ENCODE data around the gene PSEN1. TPM values are rescaled to one million over a fixed set of nuclear protein-coding genes. Genes with fewer than 3 reads are reported as not detected.
"Not testable (repeated sequence)": the region's sequence is repeated elsewhere in the genome, so short reads cannot be mapped to it uniquely, and the experiment has no call there.

Gene PSEN1
- total RNA-seq, 1 donor from 2014 or later, result 51.5 TPM

GRCh38 chr14:73162251-73162650 lies 25.9 kb downstream of the PSEN1 start:
- no peak for DNase-seq (ENCODE audit: extremely low read depth, low read depth, low spot score)

GRCh38 chr14:73166399-73166798 lies 30.1 kb downstream of the PSEN1 start:
- DNase-seq (ENCODE audit: extremely low read depth, low read depth, low spot score), result no peak

DNA sequence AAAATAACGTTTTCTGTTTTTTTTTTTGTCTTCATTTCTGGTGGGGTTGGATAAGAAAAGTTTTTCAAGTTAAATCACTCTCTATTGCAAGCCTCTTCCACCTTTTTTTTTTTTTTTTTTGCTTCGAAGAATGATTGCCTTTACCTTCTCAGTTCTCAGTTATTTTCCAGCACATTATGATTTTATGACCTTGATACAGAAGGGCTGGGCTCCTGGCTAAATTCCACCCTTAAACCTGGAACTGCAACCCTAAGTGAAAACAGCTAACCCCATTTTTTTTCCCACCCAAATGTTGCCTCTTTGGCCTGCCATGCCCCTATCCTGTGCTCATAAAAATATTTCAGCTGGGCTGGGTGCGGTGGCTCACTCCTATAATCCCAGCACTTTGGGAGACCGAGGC lies 31.4 kb downstream of the PSEN1 start:
- DNase-seq (ENCODE audit: extremely low read depth, low read depth, low spot score), result no peak

- DNase-seq (ENCODE audit: extremely low read depth, low read depth, low spot score), result no peak
These were observed 32.0 kb downstream of the PSEN1 start for GRCh38 chr14:73168274-73168673.

DNA sequence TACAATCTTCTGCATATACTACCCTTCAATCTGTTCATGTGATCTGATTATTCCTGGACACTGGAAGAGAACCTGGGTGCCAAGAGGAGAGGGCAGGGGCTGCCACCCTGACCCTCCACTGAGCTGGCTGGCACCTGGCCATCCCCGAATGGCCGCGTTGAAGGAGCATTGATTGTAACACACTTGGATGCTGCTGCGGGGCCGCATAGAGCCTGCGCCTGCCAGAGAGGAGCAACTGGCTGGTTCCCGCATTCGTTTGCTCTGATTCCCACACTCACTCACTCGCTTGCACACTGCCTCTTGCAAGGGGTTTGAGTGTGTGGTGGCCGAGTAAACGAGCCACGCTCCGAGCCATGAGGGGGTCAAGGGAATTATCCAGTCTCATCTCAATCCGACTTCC lies 32.4 kb downstream of the PSEN1 start:
- no peak for DNase-seq (ENCODE audit: extremely low read depth, low read depth, low spot score)

GRCh38 chr14:73169855-73170254 lies 33.5 kb downstream of the PSEN1 start:
- not testable (repeated sequence) for DNase-seq (ENCODE audit: extremely low read depth, low read depth, low spot score)

- DNase-seq (ENCODE audit: extremely low read depth, low read depth, low spot score), result no peak
These were observed 34.4 kb downstream of the PSEN1 start for GRCh38 chr14:73170686-73171085.

DNA sequence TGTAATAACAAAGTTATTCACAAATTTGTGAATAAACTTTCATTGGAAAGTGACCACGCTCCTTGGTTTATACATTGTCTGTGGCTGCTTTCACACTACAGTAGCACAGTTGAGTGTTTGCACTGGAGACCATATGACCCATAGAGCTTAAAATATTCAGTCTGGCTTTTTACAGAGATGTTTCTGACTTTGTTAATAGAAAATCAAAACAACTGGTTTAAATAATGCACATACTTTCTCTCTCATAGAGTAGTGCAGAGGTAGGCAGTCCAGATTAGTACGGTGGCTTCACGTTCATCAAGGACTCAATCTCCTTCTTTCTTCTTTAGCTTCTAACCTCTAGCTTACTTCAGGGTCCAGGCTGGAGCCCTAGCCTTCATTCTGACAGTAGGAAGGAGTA lies 36.2 kb downstream of the PSEN1 start:
- DNase-seq (ENCODE audit: extremely low read depth, low read depth, low spot score), result no peak

GRCh38 chr14:73173092-73173735 lies 36.9 kb downstream of the PSEN1 start:
- peak; percentile 37 for DNase-seq (ENCODE audit: extremely low read depth, low read depth, low spot score)

DNA sequence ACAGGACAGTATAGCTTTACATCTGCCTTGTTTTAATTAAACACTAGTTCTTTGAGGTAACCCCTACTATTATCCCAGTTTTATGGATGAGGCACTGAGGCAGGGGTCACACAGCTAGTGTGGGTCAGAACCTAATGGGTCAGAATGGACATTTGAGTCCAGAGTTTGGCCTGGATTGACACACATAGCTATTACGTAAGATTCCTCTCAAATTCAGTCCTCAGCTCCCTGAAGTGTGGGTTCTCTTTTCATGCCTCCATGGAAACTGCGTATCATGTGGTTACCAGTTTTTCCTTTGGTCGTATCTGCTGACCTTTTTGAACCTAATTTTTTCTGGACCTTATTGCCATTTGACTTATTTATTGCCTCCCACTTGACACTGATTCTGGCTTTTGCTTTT lies 40.4 kb downstream of the PSEN1 start:
- no peak for DNase-seq (ENCODE audit: extremely low read depth, low read depth, low spot score)

DNA sequence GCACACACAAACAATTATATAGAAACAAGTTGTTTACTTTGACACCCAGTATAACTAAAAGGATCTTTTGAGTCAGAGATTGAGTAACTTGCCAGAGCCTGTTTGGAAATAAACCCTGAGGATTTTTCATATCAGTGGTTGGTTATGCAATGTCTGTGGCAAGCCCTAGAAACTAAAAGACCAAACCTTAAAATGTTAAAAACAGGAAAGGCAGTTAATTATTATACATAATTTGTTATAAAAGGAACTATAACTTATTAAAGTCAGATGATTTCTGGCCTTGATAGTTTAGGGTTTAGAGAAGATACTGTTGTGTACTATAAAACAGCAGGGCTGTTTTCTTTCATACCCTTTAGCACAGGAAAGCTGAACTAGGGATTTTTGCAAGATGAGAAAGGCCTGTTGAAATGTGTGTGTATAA lies 44.1 kb downstream of the PSEN1 start:
- no peak for DNase-seq (ENCODE audit: extremely low read depth, low read depth, low spot score)

- not testable (repeated sequence) for DNase-seq (ENCODE audit: extremely low read depth, low read depth, low spot score)
These were observed 44.7 kb downstream of the PSEN1 start for GRCh38 chr14:73180969-73181368.

- DNase-seq (ENCODE audit: extremely low read depth, low read depth, low spot score), result no peak
These were observed 52.2 kb downstream of the PSEN1 start for GRCh38 chr14:73188501-73188911.

DNA sequence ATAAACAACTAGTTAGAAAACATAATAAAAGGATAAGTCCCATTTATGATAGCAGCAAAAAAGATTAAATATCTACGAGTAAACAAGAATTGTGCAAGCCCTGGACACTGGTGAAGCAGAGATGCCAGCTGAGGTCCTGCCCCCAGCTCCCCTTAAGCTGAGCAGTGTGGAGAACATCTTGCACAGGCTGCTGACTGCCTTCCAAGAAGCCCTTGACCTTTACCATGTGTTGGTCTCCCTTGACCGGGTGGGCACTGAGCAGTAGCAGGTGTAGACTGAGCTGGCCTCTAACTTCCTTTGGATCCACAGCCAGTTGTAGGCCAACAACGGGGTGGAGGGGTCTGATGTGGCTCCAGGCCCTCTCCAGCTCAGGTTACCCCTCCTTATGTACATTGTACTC lies 53.3 kb downstream of the PSEN1 start:
- DNase-seq (ENCODE audit: extremely low read depth, low read depth, low spot score), result no peak

GRCh38 chr14:73191441-73191840 lies 55.1 kb downstream of the PSEN1 start:
- no peak for DNase-seq (ENCODE audit: extremely low read depth, low read depth, low spot score)

- not testable (repeated sequence) for DNase-seq (ENCODE audit: extremely low read depth, low read depth, low spot score)
These were observed 58.0 kb downstream of the PSEN1 start for GRCh38 chr14:73194306-73194705.

DNA sequence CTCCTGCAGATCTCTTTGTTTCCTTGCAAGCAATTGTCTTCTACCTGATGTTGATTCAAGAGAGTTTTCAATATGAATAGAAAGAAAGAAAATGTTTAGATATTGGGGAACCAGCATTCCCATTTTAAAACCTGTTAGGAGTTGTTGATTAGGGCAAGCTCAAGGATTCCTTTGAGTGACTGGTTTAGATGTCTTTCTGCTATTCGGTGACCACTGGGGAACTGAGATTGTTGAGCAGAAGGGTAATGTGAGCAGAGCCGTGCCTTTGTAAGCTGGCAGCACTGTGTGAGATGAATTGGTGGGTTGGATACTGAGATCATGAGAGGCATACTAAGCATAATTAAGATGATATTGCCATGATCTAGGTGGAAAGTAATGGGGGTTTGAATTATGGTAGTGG lies 61.9 kb downstream of the PSEN1 start:
- no peak for DNase-seq (ENCODE audit: extremely low read depth, low read depth, low spot score)

DNA sequence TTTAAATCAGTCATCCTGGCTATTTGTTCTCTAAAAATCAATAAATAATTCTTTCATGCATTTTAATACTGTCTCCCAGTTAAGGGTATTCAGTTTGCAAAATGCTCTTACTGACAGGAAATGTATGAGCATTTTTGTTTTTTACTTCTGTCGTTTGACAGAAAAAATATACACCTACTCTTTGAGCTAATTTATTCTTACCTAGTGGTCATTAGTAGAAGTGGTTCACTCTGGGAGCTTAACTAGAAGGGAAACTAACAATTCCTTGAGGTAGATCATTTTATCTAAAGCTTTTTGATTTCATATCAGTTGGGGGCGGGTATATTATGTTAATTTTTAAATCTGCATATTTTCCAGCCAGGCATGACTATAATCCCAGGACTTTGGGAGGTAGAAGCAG lies 67.2 kb downstream of the PSEN1 start:
- DNase-seq (ENCODE audit: extremely low read depth, low read depth, low spot score), result no peak

GRCh38 chr14:73207615-73208014 lies 71.3 kb downstream of the PSEN1 start:
- no peak for DNase-seq (ENCODE audit: extremely low read depth, low read depth, low spot score)

GRCh38 chr14:73208390-73208789 lies 72.1 kb downstream of the PSEN1 start:
- no peak for DNase-seq (ENCODE audit: extremely low read depth, low read depth, low spot score)

GRCh38 chr14:73208846-73209245 lies 72.5 kb downstream of the PSEN1 start:
- DNase-seq (ENCODE audit: extremely low read depth, low read depth, low spot score), result no peak

DNA sequence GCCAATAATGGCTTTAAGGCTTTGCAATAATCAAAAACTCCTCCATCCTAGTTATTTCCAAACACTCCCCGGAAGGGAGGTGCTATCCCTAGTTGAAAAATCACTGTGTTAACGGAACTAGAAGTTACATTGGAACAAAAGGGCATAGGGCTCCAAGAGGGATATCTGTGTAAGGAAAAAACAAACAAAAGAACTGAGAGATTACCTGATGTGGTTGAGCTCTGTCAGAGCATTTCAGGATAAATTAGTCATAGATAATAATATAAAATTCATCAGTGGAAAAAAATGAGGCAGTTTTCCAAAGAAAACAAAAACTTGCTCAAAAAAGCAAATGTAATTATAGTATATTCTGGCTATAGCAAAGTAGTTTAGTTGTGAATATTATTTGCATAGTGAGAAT lies 73.6 kb downstream of the PSEN1 start:
- no peak for DNase-seq (ENCODE audit: extremely low read depth, low read depth, low spot score)
